ENCODE data around the gene DOCK7.
"Not testable (repeated sequence)": the region's sequence is repeated elsewhere in the genome, so short reads cannot be mapped to it uniquely, and the experiment has no call there.

Gene DOCK7
- 20.0 to 37.3 reads per million in 2 donors for total RNA-seq

GRCh38 chr1:62687903-62688686 lies at the start of gene DOCK7:
TSS of gene DOCK7 (minus strand) at chr1:62688386. CDS start at chr1:62688264, 122 bp downstream.
- peak; percentile 32 for DNase-seq

- no peak for DNase-seq
These were observed 47.4 kb upstream of the DOCK7 start for GRCh38 chr1:62735491-62736171.

- DNase-seq, result no peak
These were observed 44.1 kb upstream of the DOCK7 start for GRCh38 chr1:62732331-62732730.

- DNase-seq, result no peak
These were observed 40.8 kb upstream of the DOCK7 start for GRCh38 chr1:62728963-62729362.

- DNase-seq, result no peak
These were observed 39.6 kb upstream of the DOCK7 start for GRCh38 chr1:62727656-62728407.

GRCh38 chr1:62726011-62726442 lies 37.8 kb upstream of the DOCK7 start:
- no peak for DNase-seq

GRCh38 chr1:62725255-62725654 lies 37.1 kb upstream of the DOCK7 start:
- DNase-seq, result no peak

GRCh38 chr1:62724430-62724829 lies 36.2 kb upstream of the DOCK7 start:
- no peak for DNase-seq

- no peak for DNase-seq
These were observed 35.7 kb upstream of the DOCK7 start for GRCh38 chr1:62723883-62724282.

- DNase-seq, result no peak
These were observed 34.6 kb upstream of the DOCK7 start for GRCh38 chr1:62722796-62723195.

- no peak for DNase-seq
These were observed 32.9 kb upstream of the DOCK7 start for GRCh38 chr1:62720946-62721554.

- DNase-seq, result not testable (repeated sequence)
These were observed 30.2 kb upstream of the DOCK7 start for GRCh38 chr1:62718400-62718799.

- no peak for DNase-seq
These were observed 29.3 kb upstream of the DOCK7 start for GRCh38 chr1:62717483-62717882.

- DNase-seq, result no peak
These were observed 28.2 kb upstream of the DOCK7 start for GRCh38 chr1:62716397-62716796.

- DNase-seq, result no peak
These were observed 24.4 kb upstream of the DOCK7 start for GRCh38 chr1:62712336-62713243.

GRCh38 chr1:62707744-62708120 lies 19.5 kb upstream of the DOCK7 start:
- DNase-seq, result no peak

GRCh38 chr1:62706985-62707743 lies 19.0 kb upstream of the DOCK7 start:
- DNase-seq, result no peak

- not testable (repeated sequence) for DNase-seq
These were observed 10.0 kb upstream of the DOCK7 start for GRCh38 chr1:62698161-62698560.

- not testable (repeated sequence) for DNase-seq
These were observed 6.3 kb upstream of the DOCK7 start for GRCh38 chr1:62694479-62694878.

GRCh38 chr1:62693123-62693522 lies 4.9 kb upstream of the DOCK7 start:
- no peak for DNase-seq
